ENCODE measurements around the gene FXYD5. TPM values are rescaled to one million over a fixed set of nuclear protein-coding genes. Genes with fewer than 3 reads are reported as not detected.

The FXYD5 gene
- total and polyA plus RNA-seq, 10 of the 15 experiments (the other 5 are each of a cell fraction or from before 2014, with no cell fraction given) = 30.0 to 159 (median 93.9) TPM

DNA sequence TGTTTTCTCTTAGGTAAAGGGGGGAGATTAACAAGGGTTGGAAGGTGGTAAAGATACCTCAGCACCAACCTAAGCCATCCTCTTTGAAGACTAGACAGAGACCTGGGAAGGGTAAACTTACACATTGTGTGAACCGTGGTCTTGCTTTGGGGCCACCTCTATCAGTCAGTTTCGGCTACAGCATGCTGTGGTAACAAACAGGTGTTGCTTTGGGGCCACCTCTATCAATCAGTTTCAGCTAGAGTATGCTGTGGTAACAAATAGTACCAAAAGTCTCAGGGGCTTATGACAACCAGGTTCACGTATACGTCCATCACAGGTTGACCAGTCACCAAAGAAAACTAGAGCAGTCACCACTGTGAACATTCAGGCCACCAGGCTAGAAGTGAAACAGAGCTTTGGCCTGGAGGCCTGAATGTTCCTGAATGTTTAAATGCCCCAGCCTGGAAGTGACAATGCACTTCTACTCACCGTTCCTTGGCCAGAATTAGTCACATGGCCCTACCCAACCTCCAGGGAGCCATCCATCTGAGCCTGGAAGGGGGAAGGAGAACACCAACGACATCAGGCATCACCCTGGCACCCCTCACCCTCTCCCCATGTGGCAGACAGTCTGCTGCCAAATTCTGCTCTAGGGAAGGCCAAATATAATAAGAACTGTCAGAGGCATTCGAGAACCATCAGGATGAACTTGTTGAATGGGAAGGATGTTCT lies 7.6 kb upstream of the FXYD5 start (continued):
- no peak for TF ChIP-seq CREM (IDR thresholded peaks at IDR 0.05; ENCODE audit: low read depth)
- TF ChIP-seq POLR2AphosphoS5 (IDR thresholded peaks at IDR 0.05; ENCODE audit: low read length) = no peak
- TF ChIP-seq SUPT20H (IDR thresholded peaks at IDR 0.05; ENCODE audit: borderline replicate concordance, control insufficient read depth, low read depth, low read length) = no peak
- TF ChIP-seq ZBTB4 (CRISPR knock-in tag; IDR thresholded peaks at IDR 0.05) = no peak
- no peak for TF ChIP-seq SMAD1 (IDR thresholded peaks at IDR 0.05; ENCODE audit: low read depth, partially characterized antibody)

GRCh38 chr19:35149463-35149862 lies 5.1 kb upstream of the FXYD5 start:
- WGBS (ENCODE audit: insufficient coverage, insufficient replicate concordance, low lambda C conversion rate, missing lambda C conversion rate) = 66% methylated on average over 3 of the region's 3 CpGs

More at GRCh38 chr19:35149463-35149862, 5.1 kb upstream of the FXYD5 start:
- ChIA-PET POLR2A (no interaction called here), CTCF (interaction anchor here (0.5 to 1.0 kb wide), 4 partner anchors 8 to 79 kb away, joined by 3 to 7 read pairs (median 3); partner anchors contain the start of genes FAM187B and LGI4), SMC1A (ENCODE audit: uncharacterized antibody, unreplicated experiment) (no interaction called here), RAD21 (ENCODE audit: unreplicated experiment) (no interaction called here)
- no peaks in the 10 kb centered on the region for H3K9me3 ChIP-seq (replicated peaks; ENCODE audit: control insufficient read depth, insufficient read depth, low read length)
- no peak overlapping the region for H2AFZ ChIP-seq (ENCODE audit: control insufficient read depth, low read depth, low read length)
- no peak overlapping the region for H3K27ac ChIP-seq (ENCODE audit: control insufficient read depth, insufficient read depth)
- no peak overlapping the region for H3K4me2 ChIP-seq (ENCODE audit: control insufficient read depth, insufficient read depth)
- in situ Hi-C loops (cut with MboI) (no loop called here), intact Hi-C loops (cut with micrococcal nuclease; ENCODE audit: unreplicated experiment) (no loop called here)
- FAIRE-seq (no peak), ATAC-seq (no peak), DNase-seq (ENCODE audit: low read depth, low spot score) (no peak)
- no peaks in the 10 kb centered on the region; the same call in 1 of the 2 replicates for H3K4me1 ChIP-seq (ENCODE audit: control insufficient read depth, insufficient read depth, low read length)
- no peak overlapping the region for H3K9ac ChIP-seq (ENCODE audit: control insufficient read depth, insufficient read depth, low read length)
- peaks cover 2 to 3% of the 10 kb centered on the region in 2 experiments; a peak in 2 of 4 replicates for H3K27me3 ChIP-seq (replicated peaks in 1 of 2; ENCODE audit: control insufficient read depth in 2 of 2, insufficient read depth in 2 of 2, low read length in 1 of 2)
- peaks cover under 1% of the 10 kb centered on the region; the same call in 1 of the 2 replicates for H3K79me2 ChIP-seq (ENCODE audit: control insufficient read depth, insufficient read depth, low read length)
- BruUV-seq (replicated peaks) = no TSS peak
- H3K4me3 ChIP-seq = no peak overlapping the region
- TF ChIP-seq SREBF1 (IDR thresholded peaks at IDR 0.05; ENCODE audit: low read length) (no peak), NFXL1 (IDR thresholded peaks at IDR 0.05; ENCODE audit: borderline replicate concordance) (no peak), HCFC1 (IDR thresholded peaks at IDR 0.05; ENCODE audit: low read length) (no peak), BMI1 (IDR thresholded peaks at IDR 0.05; ENCODE audit: borderline replicate concordance) (no peak)
- no peaks in the 10 kb centered on the region for H3K36me3 ChIP-seq (ENCODE audit: control insufficient read depth in 2 of 2, insufficient read depth in 2 of 2, low read length in 1 of 2)
- no peaks in the 10 kb centered on the region for H4K20me1 ChIP-seq (ENCODE audit: control insufficient read depth, insufficient read depth)

Data from GM12878 (cell line).